Measurements from ENCODE around the gene TEKT5.
"Not testable (repeated sequence)": the region's sequence is repeated elsewhere in the genome, so short reads cannot be mapped to it uniquely, and the experiment has no call there.

- TF ChIP-seq CTCF (IDR thresholded peaks at IDR 0.05; ENCODE audit: insufficient read depth, low read length, poor library complexity, severe bottlenecking); EZH2phosphoT487 (conservative IDR thresholded peaks at IDR 0.05; ENCODE audit: low read length): not testable (repeated sequence)
Observed at GRCh38 chr16:10621216-10621949, 73.3 kb downstream of the TEKT5 start.

Measured in SU-DHL-6 (cell line).